ENCODE measurements around the gene BRPF1. TPM values are rescaled to one million over a fixed set of nuclear protein-coding genes. Genes with fewer than 3 reads are reported as not detected.

Gene BRPF1
- total and polyA plus RNA-seq, 10 of the 15 experiments (the other 5 are each of a cell fraction or from before 2014, with no cell fraction given) = 1.2 to 25.3 (median 13.6) TPM

DNA sequence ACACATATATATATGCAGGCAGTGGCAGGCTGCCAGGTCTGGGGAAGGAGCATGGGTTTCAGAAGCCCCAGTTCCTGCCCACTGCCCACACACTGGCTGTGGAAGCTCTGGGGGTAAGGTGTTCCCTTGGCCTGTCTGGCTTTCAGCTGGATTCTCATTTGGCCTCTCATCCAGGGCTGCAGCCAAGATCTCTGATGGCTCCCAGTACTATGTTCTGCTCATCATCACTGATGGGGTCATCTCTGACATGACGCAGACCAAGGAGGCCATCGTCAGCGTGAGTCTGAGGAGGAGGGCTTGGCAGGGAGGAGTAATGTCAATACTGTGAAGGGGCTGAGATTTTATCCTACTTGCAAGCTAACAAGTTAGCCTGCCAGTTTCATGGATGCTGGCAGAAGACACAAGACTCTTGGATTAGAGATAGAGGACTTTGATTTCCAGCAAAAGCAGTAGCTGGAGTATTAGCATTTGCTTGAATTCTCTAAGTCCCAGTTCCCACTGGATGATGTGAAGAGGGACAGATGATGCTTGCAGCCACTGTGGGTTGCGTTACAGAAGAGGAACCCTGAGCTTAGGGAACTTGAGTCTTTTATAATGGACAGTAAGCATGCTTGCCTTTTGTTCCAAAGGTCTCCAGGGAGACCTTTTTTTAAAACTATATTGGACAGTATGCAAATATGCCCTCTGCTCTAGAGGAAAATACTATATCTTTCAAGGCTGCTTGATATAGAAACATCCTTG lies 5.6 kb upstream of the BRPF1 start (continued):
- TF ChIP-seq, protein P1, sequence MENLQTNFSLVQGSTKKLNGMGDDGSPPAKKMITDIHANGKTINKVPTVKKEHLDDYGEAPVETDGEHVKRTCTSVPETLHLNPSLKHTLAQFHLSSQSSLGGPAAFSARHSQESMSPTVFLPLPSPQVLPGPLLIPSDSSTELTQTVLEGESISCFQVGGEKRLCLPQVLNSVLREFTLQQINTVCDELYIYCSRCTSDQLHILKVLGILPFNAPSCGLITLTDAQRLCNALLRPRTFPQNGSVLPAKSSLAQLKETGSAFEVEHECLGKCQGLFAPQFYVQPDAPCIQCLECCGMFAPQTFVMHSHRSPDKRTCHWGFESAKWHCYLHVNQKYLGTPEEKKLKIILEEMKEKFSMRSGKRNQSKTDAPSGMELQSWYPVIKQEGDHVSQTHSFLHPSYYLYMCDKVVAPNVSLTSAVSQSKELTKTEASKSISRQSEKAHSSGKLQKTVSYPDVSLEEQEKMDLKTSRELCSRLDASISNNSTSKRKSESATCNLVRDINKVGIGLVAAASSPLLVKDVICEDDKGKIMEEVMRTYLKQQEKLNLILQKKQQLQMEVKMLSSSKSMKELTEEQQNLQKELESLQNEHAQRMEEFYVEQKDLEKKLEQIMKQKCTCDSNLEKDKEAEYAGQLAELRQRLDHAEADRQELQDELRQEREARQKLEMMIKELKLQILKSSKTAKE (IDR thresholded peaks at IDR 0.05; ENCODE audit: low read depth, poor library complexity, severe bottlenecking) = no peak
- TF ChIP-seq TCF3 (IDR thresholded peaks at IDR 0.05; ENCODE audit: borderline replicate concordance, insufficient read depth, low read depth, low read length) (no peak), SMC3 (IDR thresholded peaks at IDR 0.05; ENCODE audit: borderline replicate concordance, low read length) (no peak), ZNF274 (IDR thresholded peaks at IDR 0.05; ENCODE audit: insufficient read depth, insufficient read length) (no peak)

DNA sequence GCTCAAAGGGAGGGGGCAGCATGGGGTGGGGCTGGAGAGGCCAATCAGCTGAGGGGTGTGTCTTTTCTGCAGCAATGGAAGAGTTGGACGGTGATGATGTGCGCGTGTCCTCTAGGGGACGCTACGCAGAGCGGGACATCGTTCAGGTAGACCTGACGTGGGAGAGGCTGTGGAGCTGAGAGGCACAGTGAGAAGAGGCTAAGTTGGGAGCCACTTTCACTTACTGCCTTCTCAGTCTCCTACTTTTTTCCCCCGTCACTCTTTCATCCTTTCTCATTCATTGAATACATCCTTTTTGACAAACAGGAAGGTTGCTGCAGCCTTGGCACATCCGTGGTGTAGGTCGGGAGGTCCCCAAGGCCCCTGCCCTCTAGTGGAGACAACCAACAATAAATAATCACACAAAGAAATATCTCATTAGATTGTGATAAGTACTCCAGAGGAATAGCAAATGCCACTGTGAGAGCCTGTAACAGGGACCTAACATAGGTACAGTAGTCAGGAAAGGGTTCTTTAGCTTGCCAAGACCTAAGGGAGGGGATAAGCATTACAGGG lies 4.4 kb upstream of the BRPF1 start:
- Histone ChIP-seq H2AFZ (ENCODE audit: control insufficient read depth, low read depth, low read length) (no peak overlapping the region; the same call in 1 of the 2 replicates), H3K4me3 (no peak overlapping the region), H3K27me3 (replicated peaks in 1 of 2; ENCODE audit: control insufficient read depth in 2 of 2, insufficient read depth in 2 of 2, low read length in 1 of 2) (no peaks in the 10 kb centered on the region; a peak in 1 of 4 replicates), H3K27ac (ENCODE audit: control insufficient read depth, insufficient read depth) (no peak overlapping the region), H3K4me2 (ENCODE audit: control insufficient read depth, insufficient read depth) (peak overlapping the region; percentile 15; the same call in 1 of the 2 replicates), H3K36me3 (ENCODE audit: control insufficient read depth in 2 of 2, insufficient read depth in 2 of 2, low read length in 1 of 2) (no peaks in the 10 kb centered on the region), H3K79me2 (ENCODE audit: control insufficient read depth, insufficient read depth, low read length) (peaks cover 5% of the 10 kb centered on the region), H3K9ac (ENCODE audit: control insufficient read depth, insufficient read depth, low read length) (no peak overlapping the region), H3K4me1 (ENCODE audit: control insufficient read depth, insufficient read depth, low read length) (no peaks in the 10 kb centered on the region), H4K20me1 (ENCODE audit: control insufficient read depth, insufficient read depth) (no peaks in the 10 kb centered on the region), H3K9me3 (replicated peaks; ENCODE audit: control insufficient read depth, insufficient read depth, low read length) (no peaks in the 10 kb centered on the region)
- SMC1A ChIA-PET (ENCODE audit: uncharacterized antibody, unreplicated experiment) = interaction anchor here (0.5 to 1.3 kb wide), 6 partner anchors 9 to 328 kb away, joined by 3 to 4 read pairs (median 3); no protein-coding TSS in a partner anchor
- RAD21 ChIA-PET (ENCODE audit: unreplicated experiment) = interaction anchor here (0.8 to 1.9 kb wide), 2 partner anchors 12 to 374 kb away, joined by 3 to 6 read pairs; no protein-coding TSS in a partner anchor
- WGBS (ENCODE audit: insufficient coverage, insufficient replicate concordance, low lambda C conversion rate, missing lambda C conversion rate) = 2% methylated on average over 11 of the region's 11 CpGs
- POLR2A ChIA-PET = interaction anchor here (0.6 to 1.1 kb wide), 2 partner anchors 13 to 973 kb away, joined by 3 read pairs; no protein-coding TSS in a partner anchor
- no TSS peak for BruUV-seq (replicated peaks)
- intact Hi-C loops (cut with micrococcal nuclease; ENCODE audit: unreplicated experiment) = loop anchor here (1.0 kb wide), 1 partner anchor 224 kb away; no protein-coding TSS in a partner anchor
- DNase-seq (ENCODE audit: low read depth, low spot score) = no peak
- ATAC-seq = peak; percentile 26
- CTCF ChIA-PET = interaction anchor here (0.6 to 3.5 kb wide), 9 partner anchors 9 to 374 kb away, joined by 3 to 45 read pairs (median 6); no protein-coding TSS in a partner anchor
- in situ Hi-C loops (cut with MboI) = loop anchor here (5.0 kb wide), 1 partner anchor 225 kb away; no protein-coding TSS in a partner anchor
- peak; percentile 13 for FAIRE-seq
- TF ChIP-seq ETV6 (conservative IDR thresholded peaks at IDR 0.05 in 1 of 2, IDR thresholded peaks at IDR 0.05 in 1 of 2; ENCODE audit: borderline replicate concordance in 1 of 2, low read depth in 1 of 2) = no peak
- peak; percentile 46; the same call in 1 of the 2 replicates for TF ChIP-seq RAD21 (IDR thresholded peaks at IDR 0.05; ENCODE audit: insufficient read depth, low read depth, low read length)
- TF ChIP-seq, protein P2, sequence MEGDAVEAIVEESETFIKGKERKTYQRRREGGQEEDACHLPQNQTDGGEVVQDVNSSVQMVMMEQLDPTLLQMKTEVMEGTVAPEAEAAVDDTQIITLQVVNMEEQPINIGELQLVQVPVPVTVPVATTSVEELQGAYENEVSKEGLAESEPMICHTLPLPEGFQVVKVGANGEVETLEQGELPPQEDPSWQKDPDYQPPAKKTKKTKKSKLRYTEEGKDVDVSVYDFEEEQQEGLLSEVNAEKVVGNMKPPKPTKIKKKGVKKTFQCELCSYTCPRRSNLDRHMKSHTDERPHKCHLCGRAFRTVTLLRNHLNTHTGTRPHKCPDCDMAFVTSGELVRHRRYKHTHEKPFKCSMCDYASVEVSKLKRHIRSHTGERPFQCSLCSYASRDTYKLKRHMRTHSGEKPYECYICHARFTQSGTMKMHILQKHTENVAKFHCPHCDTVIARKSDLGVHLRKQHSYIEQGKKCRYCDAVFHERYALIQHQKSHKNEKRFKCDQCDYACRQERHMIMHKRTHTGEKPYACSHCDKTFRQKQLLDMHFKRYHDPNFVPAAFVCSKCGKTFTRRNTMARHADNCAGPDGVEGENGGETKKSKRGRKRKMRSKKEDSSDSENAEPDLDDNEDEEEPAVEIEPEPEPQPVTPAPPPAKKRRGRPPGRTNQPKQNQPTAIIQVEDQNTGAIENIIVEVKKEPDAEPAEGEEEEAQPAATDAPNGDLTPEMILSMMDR (IDR thresholded peaks at IDR 0.05 in 2 of 3, conservative IDR thresholded peaks at IDR 0.05 in 1 of 3; ENCODE audit: control insufficient read depth in 2 of 3, extremely low read depth in 1 of 3, insufficient read depth in 1 of 3, low read depth in 3 of 3, low read length in 3 of 3) = peak; percentile 44 to 54 (median 46); a peak in 5 of 6 replicates
- no peak for TF ChIP-seq CHD2 (IDR thresholded peaks at IDR 0.05; ENCODE audit: borderline replicate concordance, low read depth, low read length)
- TF ChIP-seq, protein P3, sequence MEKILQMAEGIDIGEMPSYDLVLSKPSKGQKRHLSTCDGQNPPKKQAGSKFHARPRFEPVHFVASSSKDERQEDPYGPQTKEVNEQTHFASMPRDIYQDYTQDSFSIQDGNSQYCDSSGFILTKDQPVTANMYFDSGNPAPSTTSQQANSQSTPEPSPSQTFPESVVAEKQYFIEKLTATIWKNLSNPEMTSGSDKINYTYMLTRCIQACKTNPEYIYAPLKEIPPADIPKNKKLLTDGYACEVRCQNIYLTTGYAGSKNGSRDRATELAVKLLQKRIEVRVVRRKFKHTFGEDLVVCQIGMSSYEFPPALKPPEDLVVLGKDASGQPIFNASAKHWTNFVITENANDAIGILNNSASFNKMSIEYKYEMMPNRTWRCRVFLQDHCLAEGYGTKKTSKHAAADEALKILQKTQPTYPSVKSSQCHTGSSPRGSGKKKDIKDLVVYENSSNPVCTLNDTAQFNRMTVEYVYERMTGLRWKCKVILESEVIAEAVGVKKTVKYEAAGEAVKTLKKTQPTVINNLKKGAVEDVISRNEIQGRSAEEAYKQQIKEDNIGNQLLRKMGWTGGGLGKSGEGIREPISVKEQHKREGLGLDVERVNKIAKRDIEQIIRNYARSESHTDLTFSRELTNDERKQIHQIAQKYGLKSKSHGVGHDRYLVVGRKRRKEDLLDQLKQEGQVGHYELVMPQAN (conservative IDR thresholded peaks at IDR 0.05) = no peak
- no peak for TF ChIP-seq DPF2 (IDR thresholded peaks at IDR 0.05)
- TF ChIP-seq SREBF1 (IDR thresholded peaks at IDR 0.05; ENCODE audit: low read length) = no peak
- no peak for TF ChIP-seq YBX1 (IDR thresholded peaks at IDR 0.05)
- no peak for TF ChIP-seq CEBPB (IDR thresholded peaks at IDR 0.05; ENCODE audit: borderline replicate concordance in 1 of 2, low read depth in 2 of 2, low read length in 2 of 2)
- peak; percentile 37; the same call in 1 of the 2 replicates for TF ChIP-seq SMC3 (IDR thresholded peaks at IDR 0.05; ENCODE audit: borderline replicate concordance, low read length)

Measured in GM12878 (cell line).